Erythroblast (primary cell): ENCODE measurements around the gene NEURL2.

ENCODE experiments used
- GATA1 ChIP-seq: IDR thresholded peaks from 2 replicates; pipeline ENCODE4 v1.6.1; 2011; ENCODE audit warnings: low read depth, mild to moderate bottlenecking, control low read depth, low read length, moderate library complexity
- POLR2A ChIP-seq: IDR thresholded peaks from 2 replicates; pipeline ENCODE4 v1.6.1; 2011; ENCODE audit warnings: mild to moderate bottlenecking, low read length

DNA sequence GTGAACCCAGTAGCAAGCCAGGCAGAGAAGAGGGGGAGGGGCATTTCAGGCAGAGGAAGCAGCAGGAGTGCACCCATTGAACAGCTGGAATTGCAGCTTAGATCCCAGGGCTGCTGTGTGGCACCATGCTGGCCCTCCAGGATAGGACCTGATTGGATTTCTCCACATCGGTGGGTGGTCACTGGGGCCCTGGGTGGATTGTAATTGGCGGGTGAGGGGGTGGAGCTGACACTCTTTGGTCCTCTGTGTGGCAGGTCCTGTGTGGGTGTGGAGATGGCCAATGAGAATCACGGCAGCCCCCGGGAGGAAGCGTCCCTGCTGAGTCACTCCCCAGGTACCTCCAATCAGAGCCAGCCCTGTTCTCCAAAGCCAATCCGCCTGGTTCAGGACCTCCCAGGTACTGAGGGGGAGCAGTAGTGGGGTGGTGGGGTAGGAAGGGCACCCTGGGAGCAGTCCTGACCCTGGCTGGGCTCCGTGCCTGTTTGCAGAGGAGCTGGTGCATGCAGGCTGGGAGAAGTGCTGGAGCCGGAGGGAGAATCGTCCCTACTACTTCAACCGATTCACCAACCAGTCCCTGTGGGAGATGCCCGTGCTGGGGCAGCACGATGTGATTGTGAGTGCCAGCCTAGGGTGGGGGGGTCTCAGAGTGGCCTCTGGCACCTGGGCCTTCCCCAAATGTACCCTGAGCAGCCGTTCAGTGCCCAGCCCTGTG lies 47.9 kb upstream of the NEURL2 start:
- no peak for TF ChIP-seq POLR2A
- no peak for TF ChIP-seq GATA1
